Measurements from ENCODE around the gene CTIF.

The CTIF gene

DNA sequence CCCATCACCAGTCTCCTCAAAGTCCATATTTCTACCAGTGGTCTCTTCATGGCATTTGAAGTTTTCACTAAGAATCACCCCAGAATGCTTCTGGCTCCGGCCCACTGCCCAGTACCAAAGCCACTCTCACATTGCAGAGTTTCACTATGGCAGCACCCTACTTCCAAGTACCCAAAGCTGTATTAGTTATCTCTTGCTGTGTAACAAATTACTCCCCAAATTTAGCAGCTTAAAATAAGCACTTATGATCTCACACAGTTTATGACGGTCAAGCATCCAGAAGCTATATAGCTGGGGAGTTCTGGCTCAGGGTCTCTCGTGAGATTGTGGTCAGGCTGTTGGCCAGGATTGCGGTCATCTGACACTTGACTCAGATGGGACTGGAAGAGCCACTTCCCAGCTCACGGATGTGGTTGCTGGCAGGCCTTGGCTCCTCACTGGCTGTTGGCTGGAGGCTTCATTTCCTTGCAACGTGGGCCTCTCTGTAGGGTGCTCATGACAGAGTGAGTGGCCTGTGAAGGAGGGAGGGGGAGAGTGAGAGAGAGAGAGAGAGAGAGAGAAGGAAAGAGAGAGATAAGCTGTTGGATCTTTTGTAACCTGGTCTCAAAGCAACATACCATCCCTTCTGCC lies 189.5 kb downstream of the CTIF start:
- Histone ChIP-seq H4K91ac (ENCODE audit: low read length) (no peak overlapping the region), H3K4me1 (ENCODE audit: control insufficient read depth, insufficient read depth, low read depth, low read length) (peaks cover 19% of the 10 kb centered on the region), H3K4me2 (ENCODE audit: low read length, poor library complexity, severe bottlenecking) (no peak overlapping the region), H2BK12ac (ENCODE audit: low read length in 2 of 2) (no peak overlapping the region), H2AFZ (ENCODE audit: low read depth, low read length) (no peak overlapping the region), H3K23ac (ENCODE audit: low read length in 2 of 2) (no peak overlapping the region), H2BK5ac (ENCODE audit: low read depth, low read length, poor library complexity, severe bottlenecking) (no peak overlapping the region), H2AK5ac (ENCODE audit: low read length, severe bottlenecking) (no peak overlapping the region), H3K14ac (ENCODE audit: low read length in 2 of 2) (no peak overlapping the region), H2BK120ac (ENCODE audit: low read depth, low read length) (no peak overlapping the region), H3K27me3 (ENCODE audit: control insufficient read depth in 1 of 2, insufficient read depth in 1 of 2, low read length in 2 of 2) (no peaks in the 10 kb centered on the region), H3K9me3 (ENCODE audit: control insufficient read depth, low read length) (peaks cover 22% of the 10 kb centered on the region), H3K4me3 (ENCODE audit: insufficient read depth in 1 of 2, low read depth in 1 of 2, low read length in 2 of 2) (no peak overlapping the region), H3K9ac (ENCODE audit: low read length) (peak overlapping the region; percentile 88), H3K36me3 (ENCODE audit: control insufficient read depth in 1 of 2, insufficient read depth in 2 of 2, low read depth in 1 of 2, low read length in 2 of 2) (peaks cover 12 to 28% of the 10 kb centered on the region in 2 experiments), H3K79me1 (replicated peaks; ENCODE audit: low read length, poor library complexity, severe bottlenecking) (peaks cover 26% of the 10 kb centered on the region), H2BK15ac (ENCODE audit: low read depth, poor library complexity, severe bottlenecking) (no peak overlapping the region), H3K18ac (ENCODE audit: low read depth in 1 of 2, low read length in 2 of 2) (no peak overlapping the region), H3K27ac (ENCODE audit: low read length, poor library complexity, severe bottlenecking) (no peak overlapping the region), H3K4ac (ENCODE audit: low read depth in 1 of 2, low read length in 2 of 2) (no peak overlapping the region), H4K8ac (ENCODE audit: low read length) (no peak overlapping the region)
- WGBS, result 41% methylated on average over 6 of the region's 6 CpGs
- peak; percentile 97 for DNase-seq

- H3K4me1 ChIP-seq (ENCODE audit: control insufficient read depth, insufficient read depth, low read depth, low read length), result peaks cover 24% of the 10 kb centered on the region
- no peak overlapping the region for H3K4me3 ChIP-seq (ENCODE audit: insufficient read depth in 1 of 2, low read depth in 1 of 2, low read length in 2 of 2)
- DNase-seq, result peak; percentile 53
- H2BK5ac ChIP-seq (ENCODE audit: low read depth, low read length, poor library complexity, severe bottlenecking), result no peak overlapping the region
- no peak overlapping the region for H2BK15ac ChIP-seq (ENCODE audit: low read depth, poor library complexity, severe bottlenecking)
- peaks cover 11 to 22% of the 10 kb centered on the region in 2 experiments for H3K36me3 ChIP-seq (ENCODE audit: control insufficient read depth in 1 of 2, insufficient read depth in 2 of 2, low read depth in 1 of 2, low read length in 2 of 2)
- no peak overlapping the region for H2AK5ac ChIP-seq (ENCODE audit: low read length, severe bottlenecking)
- 82% methylated on average over 8 of the region's 8 CpGs for WGBS
- no peak overlapping the region for H4K91ac ChIP-seq (ENCODE audit: low read length)
- no peak overlapping the region for H3K14ac ChIP-seq (ENCODE audit: low read length in 2 of 2)
- no peak overlapping the region for H3K4me2 ChIP-seq (ENCODE audit: low read length, poor library complexity, severe bottlenecking)
- no peak overlapping the region for H4K8ac ChIP-seq (ENCODE audit: low read length)
- H2AFZ ChIP-seq (ENCODE audit: low read depth, low read length), result no peak overlapping the region
- H3K79me1 ChIP-seq (replicated peaks; ENCODE audit: low read length, poor library complexity, severe bottlenecking), result peaks cover 21% of the 10 kb centered on the region
- no peak overlapping the region for H3K4ac ChIP-seq (ENCODE audit: low read depth in 1 of 2, low read length in 2 of 2)
- peak overlapping the region; percentile 68 for H3K9ac ChIP-seq (ENCODE audit: low read length)
- H3K27ac ChIP-seq (ENCODE audit: low read length, poor library complexity, severe bottlenecking), result no peak overlapping the region
- H2BK12ac ChIP-seq (ENCODE audit: low read length in 2 of 2), result peak overlapping the region; percentile 35 to 76
- no peak overlapping the region for H3K23ac ChIP-seq (ENCODE audit: low read length in 2 of 2)
- peaks cover 22% of the 10 kb centered on the region for H3K9me3 ChIP-seq (ENCODE audit: control insufficient read depth, low read length)
- peak overlapping the region in 1 of 2 experiments; percentile 28 for H3K18ac ChIP-seq (ENCODE audit: low read depth in 1 of 2, low read length in 2 of 2)
- no peak overlapping the region for H2BK120ac ChIP-seq (ENCODE audit: low read depth, low read length)
- H3K27me3 ChIP-seq (ENCODE audit: control insufficient read depth in 1 of 2, insufficient read depth in 1 of 2, low read length in 2 of 2), result no peaks in the 10 kb centered on the region
These were observed 190.6 kb downstream of the CTIF start for GRCh38 chr18:48729404-48729803.

GRCh38 chr18:48730010-48730409 lies 191.2 kb downstream of the CTIF start:
- no peak overlapping the region for H3K4me3 ChIP-seq (ENCODE audit: insufficient read depth in 1 of 2, low read depth in 1 of 2, low read length in 2 of 2)
- H3K23ac ChIP-seq (ENCODE audit: low read length in 2 of 2), result no peak overlapping the region
- peaks cover 27% of the 10 kb centered on the region for H3K4me1 ChIP-seq (ENCODE audit: control insufficient read depth, insufficient read depth, low read depth, low read length)
- H2BK15ac ChIP-seq (ENCODE audit: low read depth, poor library complexity, severe bottlenecking), result peak overlapping the region; percentile 12
- WGBS, result 93% methylated on average over 10 of the region's 12 CpGs
- H3K27me3 ChIP-seq (ENCODE audit: control insufficient read depth in 1 of 2, insufficient read depth in 1 of 2, low read length in 2 of 2), result no peaks in the 10 kb centered on the region
- peak overlapping the region; percentile 22 to 29 for H2BK12ac ChIP-seq (ENCODE audit: low read length in 2 of 2)
- H2BK5ac ChIP-seq (ENCODE audit: low read depth, low read length, poor library complexity, severe bottlenecking), result no peak overlapping the region
- no peak overlapping the region for H3K4me2 ChIP-seq (ENCODE audit: low read length, poor library complexity, severe bottlenecking)
- no peak overlapping the region for H3K27ac ChIP-seq (ENCODE audit: low read length, poor library complexity, severe bottlenecking)
- no peak overlapping the region for H3K14ac ChIP-seq (ENCODE audit: low read length in 2 of 2)
- no peak overlapping the region for H2AFZ ChIP-seq (ENCODE audit: low read depth, low read length)
- H3K36me3 ChIP-seq (ENCODE audit: control insufficient read depth in 1 of 2, insufficient read depth in 2 of 2, low read depth in 1 of 2, low read length in 2 of 2), result peaks cover 5 to 16% of the 10 kb centered on the region in 2 experiments
- no peak overlapping the region for H3K9ac ChIP-seq (ENCODE audit: low read length)
- peak overlapping the region in 1 of 2 experiments; percentile 26 for H3K4ac ChIP-seq (ENCODE audit: low read depth in 1 of 2, low read length in 2 of 2)
- peaks cover 22% of the 10 kb centered on the region for H3K9me3 ChIP-seq (ENCODE audit: control insufficient read depth, low read length)
- peaks cover 20% of the 10 kb centered on the region for H3K79me1 ChIP-seq (replicated peaks; ENCODE audit: low read length, poor library complexity, severe bottlenecking)
- DNase-seq, result no peak
- peak overlapping the region; percentile 19 for H4K8ac ChIP-seq (ENCODE audit: low read length)
- H2AK5ac ChIP-seq (ENCODE audit: low read length, severe bottlenecking), result no peak overlapping the region
- peak overlapping the region in 1 of 2 experiments; percentile 50 for H3K18ac ChIP-seq (ENCODE audit: low read depth in 1 of 2, low read length in 2 of 2)
- H4K91ac ChIP-seq (ENCODE audit: low read length), result peak overlapping the region; percentile 18
- no peak overlapping the region for H2BK120ac ChIP-seq (ENCODE audit: low read depth, low read length)

DNA sequence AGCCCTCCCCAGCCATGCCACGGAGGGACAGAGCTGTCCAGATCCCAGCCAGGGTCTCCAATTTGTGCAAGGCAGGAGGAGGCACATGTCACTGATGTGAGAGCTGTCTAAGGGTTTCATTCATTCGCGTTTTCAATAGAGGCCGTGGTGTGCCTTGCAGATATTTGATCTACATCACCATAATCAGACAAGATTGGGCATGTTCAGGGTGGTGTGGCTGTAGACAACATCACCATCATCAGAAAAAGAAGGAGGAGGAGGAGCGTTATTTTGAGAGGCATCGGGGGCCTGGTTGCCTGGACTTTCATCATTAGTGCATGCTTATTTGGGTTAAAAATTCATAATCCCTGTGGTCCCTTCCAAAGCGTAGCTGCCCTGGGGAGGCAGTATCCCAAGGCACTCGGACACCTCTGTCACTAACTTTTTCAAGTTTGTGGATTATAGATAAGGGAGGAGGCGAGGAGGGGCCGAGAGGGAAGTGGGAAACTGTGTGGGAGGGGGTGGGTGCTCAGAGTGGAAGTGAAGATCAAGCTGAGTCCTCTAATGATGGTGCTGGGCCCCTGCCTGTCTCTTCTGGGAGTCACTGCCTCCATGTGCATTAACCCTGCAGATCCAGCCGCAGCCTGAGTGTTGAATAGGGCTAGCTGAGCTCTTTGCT lies 194.1 kb downstream of the CTIF start:
- Histone ChIP-seq H4K8ac (ENCODE audit: low read length) (no peak overlapping the region), H3K9ac (ENCODE audit: low read length) (no peak overlapping the region), H3K4me2 (ENCODE audit: low read length, poor library complexity, severe bottlenecking) (no peak overlapping the region), H2BK5ac (ENCODE audit: low read depth, low read length, poor library complexity, severe bottlenecking) (no peak overlapping the region), H3K36me3 (ENCODE audit: control insufficient read depth in 1 of 2, insufficient read depth in 2 of 2, low read depth in 1 of 2, low read length in 2 of 2) (peaks cover 0 to 13% of the 10 kb centered on the region in 2 experiments), H3K4me1 (ENCODE audit: control insufficient read depth, insufficient read depth, low read depth, low read length) (peaks cover 47% of the 10 kb centered on the region), H3K23ac (ENCODE audit: low read length in 2 of 2) (no peak overlapping the region), H3K14ac (ENCODE audit: low read length in 2 of 2) (peak overlapping the region in 1 of 2 experiments; percentile 53), H2AFZ (ENCODE audit: low read depth, low read length) (no peak overlapping the region), H3K4me3 (ENCODE audit: insufficient read depth in 1 of 2, low read depth in 1 of 2, low read length in 2 of 2) (no peak overlapping the region), H3K79me1 (replicated peaks; ENCODE audit: low read length, poor library complexity, severe bottlenecking) (peaks cover 32% of the 10 kb centered on the region), H3K4ac (ENCODE audit: low read depth in 1 of 2, low read length in 2 of 2) (peak overlapping the region in 1 of 2 experiments; percentile 24), H2AK5ac (ENCODE audit: low read length, severe bottlenecking) (no peak overlapping the region), H3K27me3 (ENCODE audit: control insufficient read depth in 1 of 2, insufficient read depth in 1 of 2, low read length in 2 of 2) (no peaks in the 10 kb centered on the region), H4K91ac (ENCODE audit: low read length) (no peak overlapping the region), H3K9me3 (ENCODE audit: control insufficient read depth, low read length) (peaks cover 3% of the 10 kb centered on the region), H3K27ac (ENCODE audit: low read length, poor library complexity, severe bottlenecking) (no peak overlapping the region), H2BK15ac (ENCODE audit: low read depth, poor library complexity, severe bottlenecking) (no peak overlapping the region), H2BK12ac (ENCODE audit: low read length in 2 of 2) (no peak overlapping the region), H3K18ac (ENCODE audit: low read depth in 1 of 2, low read length in 2 of 2) (peak overlapping the region in 1 of 2 experiments; percentile 67), H2BK120ac (ENCODE audit: low read depth, low read length) (no peak overlapping the region)
- DNase-seq, result no peak
- WGBS, result 82% methylated on average over 9 of the region's 11 CpGs

Measured in mesenchymal stem cell (in vitro differentiated cells and primary cell).